HCT116 (cell line): ENCODE data around the gene KCNH2. TPM values are rescaled to one million over a fixed set of nuclear protein-coding genes. Genes with fewer than 3 reads are reported as not detected.

Experiments
- ATAC-seq: fragments of 200-7000 bp; cut with Tn5 transposase; 2 replicates; pipeline ENCODE4 v1.9.1; 2020; ENCODE audit warnings: mild to moderate bottlenecking, moderate library complexity
- BruUV-seq: library from RNA; stranded (reverse); fragments of 400-500 nt; replicated peaks from 2 replicates; lab custom pipeline; 2021; lab: Mats Ljungman, UMichigan
- CTCF ChIA-PET: fragments of 300-600 bp; sonication (Branson Sonifier 250); formaldehyde crosslinking; loops from one replicate; lab custom pipeline; 2021; ENCODE audit warnings: antibody characterized with exemption; lab: Charles Lee
- POLR2A ChIA-PET: fragments of 300-600, 350-600 bp; sonication (Branson Sonifier 250); formaldehyde crosslinking; loops from one replicate; lab custom pipeline; 2021; ENCODE audit warnings: antibody characterized with exemption; lab: Charles Lee
- RAD21 ChIA-PET, 2 experiments: fragments of 300-600 bp; sonication (Branson Sonifier 250); formaldehyde crosslinking; loops; one replicate each; lab custom pipeline; 2023; ENCODE audit warnings: low total read pairs in 2 of 2; ENCODE audit not compliant: uncharacterized antibody in 2 of 2, unreplicated experiment in 2 of 2, low non-redundant PET in 1 of 2; lab: Charles Lee
- DNase-seq: peaks from one replicate; pipeline ENCODE4 v3.0.0-alpha.2; 2010; ENCODE audit warnings: low read depth, low spot score
- H2AFZ ChIP-seq: fragments of 200-600 bp; shearing (Covaris generic), sonication (generic); 2 replicates; pipeline ENCODE4 v1.6.1; 2017; ENCODE audit warnings: low read depth, mixed run types, mixed read lengths, antibody characterized with exemption, low read length; ENCODE audit not compliant: poor library complexity, severe bottlenecking
- H3K27ac ChIP-seq: 2 replicates; pipeline ENCODE4 v1.5.1; 2012; ENCODE audit warnings: low read depth, low read length
- H3K27me3 ChIP-seq: fragments of 200-600 bp; sonication (generic); 2 replicates; pipeline ENCODE4 v1.6.1; 2016; ENCODE audit warnings: mixed run types, low read length, mixed read lengths; ENCODE audit not compliant: insufficient read depth
- H3K36me3 ChIP-seq, 2 experiments: fragments of 200-500 bp in 1 of 2; fragments of 200-600 bp in 1 of 2; sonication (Bioruptor generic) in 1 of 2; sonication (generic) in 1 of 2; 2 replicates each; pipeline versions ENCODE4 v1.5.1 to v1.6.1; 2014 to 2016; ENCODE audit warnings: low read length in 2 of 2, inconsistent platforms in 1 of 2, mixed read lengths in 1 of 2, mixed run types in 1 of 2; ENCODE audit not compliant: insufficient read depth in 2 of 2, control insufficient read depth in 1 of 2
- H3K4me1 ChIP-seq, 2 experiments: fragments of 200-600 bp in 1 of 2; sonication (generic) in 1 of 2; 2 replicates each; pipeline versions ENCODE4 v1.5.1 to v1.6.1; 2012 to 2017; ENCODE audit warnings: low read length in 2 of 2, inconsistent platforms in 1 of 2, mild to moderate bottlenecking in 1 of 2, mixed read lengths in 1 of 2, mixed run types in 1 of 2, moderate library complexity in 1 of 2; ENCODE audit not compliant: insufficient read depth in 2 of 2, control insufficient read depth in 1 of 2
- H3K4me2 ChIP-seq: fragments of 200-600 bp; sonication (generic); 2 replicates; pipeline ENCODE4 v1.6.1; 2017; ENCODE audit warnings: mixed run types, low read length, mixed read lengths
- H3K4me3 ChIP-seq, 2 experiments: fragments of 200-600 bp in 1 of 2; sonication (generic) in 1 of 2; replicated peaks in 1 of 2; 2 replicates each; pipeline ENCODE4 v1.5.1; 2011 to 2016; ENCODE audit warnings: low read length in 2 of 2, control low read depth in 1 of 2, low read depth in 1 of 2, mild to moderate bottlenecking in 1 of 2, mixed read lengths in 1 of 2, mixed run types in 1 of 2
- H3K79me2 ChIP-seq: fragments of 200-600 bp; sonication (generic); 2 replicates; pipeline ENCODE4 v1.6.1; 2017; ENCODE audit warnings: mild to moderate bottlenecking, mixed run types, low read length, moderate library complexity, mixed read lengths; ENCODE audit not compliant: insufficient read depth
- H3K9ac ChIP-seq: fragments of 200-600 bp; sonication (generic); 2 replicates; pipeline ENCODE4 v1.6.1; 2016; ENCODE audit warnings: low read length, mixed read lengths
- H3K9me2 ChIP-seq: fragments of 200-600 bp; sonication (generic), shearing (Covaris generic); 2 replicates; pipeline ENCODE4 v1.6.1; 2017; ENCODE audit warnings: mixed run types, mild to moderate bottlenecking, moderate library complexity; ENCODE audit not compliant: insufficient read depth
- H3K9me3 ChIP-seq, 2 experiments: fragments of 200-500 bp in 1 of 2; fragments of 200-600 bp in 1 of 2; sonication (Bioruptor generic) in 1 of 2; sonication (generic) in 1 of 2; 2 replicates each; pipeline ENCODE4 v1.6.1; 2014 to 2017; ENCODE audit warnings: low read length in 2 of 2, mixed read lengths in 2 of 2, inconsistent platforms in 1 of 2, low read depth in 1 of 2, mild to moderate bottlenecking in 1 of 2, mixed run types in 1 of 2, moderate library complexity in 1 of 2; ENCODE audit not compliant: control insufficient read depth in 1 of 2, insufficient read depth in 1 of 2
- H4K20me1 ChIP-seq: fragments of 200-600 bp; sonication (generic), shearing (Covaris generic); 2 replicates; pipeline ENCODE4 v1.6.1; 2017; ENCODE audit warnings: mixed run types, mild to moderate bottlenecking, moderate library complexity; ENCODE audit not compliant: insufficient read depth
- CBX3 ChIP-seq: IDR thresholded peaks from 2 replicates; pipeline ENCODE4 v1.6.1; 2012; ENCODE audit warnings: low read depth
- CEBPB ChIP-seq: IDR thresholded peaks from 2 replicates; pipeline ENCODE4 v1.6.1; 2012; ENCODE audit warnings: low read depth
- EGR1 ChIP-seq: IDR thresholded peaks from 2 replicates; pipeline ENCODE4 v1.6.1; 2012; ENCODE audit warnings: low read depth
- ELF1 ChIP-seq: IDR thresholded peaks from 2 replicates; pipeline ENCODE4 v1.6.1; 2012; ENCODE audit warnings: low read depth, borderline replicate concordance
- FOSL1 ChIP-seq: IDR thresholded peaks from 2 replicates; pipeline ENCODE4 v1.6.1; 2012; ENCODE audit warnings: low read depth
- MAX ChIP-seq: IDR thresholded peaks from 2 replicates; pipeline ENCODE4 v1.6.1; 2012
- POLR2AphosphoS5 ChIP-seq: IDR thresholded peaks from 2 replicates; pipeline ENCODE4 v1.6.1; 2011; ENCODE audit warnings: mild to moderate bottlenecking, low read depth, low read length, moderate library complexity
- SIN3A ChIP-seq: IDR thresholded peaks from 2 replicates; pipeline ENCODE4 v1.6.1; 2012; ENCODE audit warnings: low read depth
- SP1 ChIP-seq: IDR thresholded peaks from 2 replicates; pipeline ENCODE4 v1.6.1; 2012; ENCODE audit warnings: low read depth
- SRF ChIP-seq: IDR thresholded peaks from 2 replicates; pipeline ENCODE4 v1.6.1; 2012; ENCODE audit warnings: low read depth
- YY1 ChIP-seq: IDR thresholded peaks from 2 replicates; pipeline ENCODE4 v1.6.1; 2011; ENCODE audit warnings: low read length, low read depth, moderate library complexity, mild to moderate bottlenecking; ENCODE audit not compliant: insufficient replicate concordance; ENCODE audit errors: extremely low read depth
- ZBTB33 ChIP-seq: IDR thresholded peaks from 2 replicates; pipeline ENCODE4 v1.6.1; 2011; ENCODE audit warnings: mild to moderate bottlenecking, low read length, moderate library complexity; ENCODE audit not compliant: insufficient replicate concordance; ENCODE audit errors: extremely low read depth
- ZFX ChIP-seq: fragments of 450-650 bp; IDR thresholded peaks from 2 replicates; pipeline ENCODE4 v1.6.1; 2017
- intact Hi-C: fragments of 100-400 bp; cut with micrococcal nuclease; formaldehyde crosslinking; loops from 2 replicates; pipeline ENCODE4 v1.10.0; 2022
- total RNA-seq: library from RNA; stranded (reverse); gene quantifications from one replicate; pipeline ENCODE4 v1.2.1, GENCODE V29; 2021; ENCODE audit not compliant: unreplicated experiment
- TF ChIP-seq, protein P1 (sequence below): IDR thresholded peaks from 2 replicates; pipeline ENCODE4 v1.6.1; 2012
- TF ChIP-seq, protein P2 (sequence below): IDR thresholded peaks from 2 replicates; pipeline ENCODE4 v1.6.1; 2012; ENCODE audit warnings: low read depth

The KCNH2 gene
- total RNA-seq, 1 experiment from 2014 or later = 9.7 TPM

DNA sequence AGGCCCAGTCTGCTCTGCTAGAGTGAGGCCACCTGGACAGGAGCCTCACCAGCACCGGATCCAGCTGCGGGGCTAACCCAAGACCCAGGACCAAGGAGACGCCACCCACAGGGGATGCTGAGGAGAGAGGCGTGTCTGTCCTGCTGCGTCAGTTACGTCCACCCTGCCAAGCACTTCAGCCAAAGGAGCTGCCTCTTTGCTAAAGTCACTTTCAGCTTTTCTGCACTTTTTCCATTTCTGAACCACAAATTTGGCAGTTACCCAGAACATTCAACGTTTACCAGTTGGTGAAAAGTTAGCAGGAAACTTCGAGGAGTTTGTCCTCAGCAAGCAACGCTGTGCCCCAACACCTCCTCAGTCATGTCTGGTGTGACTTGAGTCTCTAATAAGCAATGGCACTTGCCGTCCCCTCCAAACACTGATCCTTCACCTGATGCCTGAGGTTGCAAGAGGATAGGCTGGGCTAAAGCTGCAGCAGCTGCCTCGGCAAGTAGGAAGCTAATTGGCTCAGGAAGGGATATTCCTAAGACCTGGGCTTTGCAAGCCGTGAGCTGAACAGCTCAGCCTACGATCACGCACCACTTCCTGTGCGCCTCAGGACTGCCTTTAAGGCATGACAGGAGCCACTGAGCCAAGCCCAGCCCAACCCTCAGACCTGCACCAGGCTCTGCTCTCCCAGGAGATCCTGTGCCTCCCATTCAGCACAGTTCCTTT lies 40.1 kb downstream of the KCNH2 start:
- no TSS peak for BruUV-seq
- Histone ChIP-seq H3K9me2 (no peaks in the 10 kb centered on the region), H2AFZ (no peak overlapping the region), H4K20me1 (no peaks in the 10 kb centered on the region), H3K9me3 (no peaks in the 10 kb centered on the region), H3K9ac (no peak overlapping the region), H3K4me3 (no peak overlapping the region), H3K4me2 (no peak overlapping the region), H3K27ac (no peak overlapping the region), H3K36me3 (no peaks in the 10 kb centered on the region), H3K4me1 (peaks cover 3 to 5% of the 10 kb centered on the region in 2 experiments; a peak in 1 of 4 replicates), H3K27me3 (no peaks in the 10 kb centered on the region), H3K79me2 (no peaks in the 10 kb centered on the region)
- ChIA-PET CTCF (no interaction called here), POLR2A (no interaction called here), RAD21 (no interaction called here)
- ATAC-seq (no peak), DNase-seq (no peak)
- no peak for TF ChIP-seq ZBTB33
- TF ChIP-seq SRF = no peak
- no peak for TF ChIP-seq MAX
- no peak for TF ChIP-seq EGR1
- TF ChIP-seq POLR2AphosphoS5 = no peak
- TF ChIP-seq, protein P1, sequence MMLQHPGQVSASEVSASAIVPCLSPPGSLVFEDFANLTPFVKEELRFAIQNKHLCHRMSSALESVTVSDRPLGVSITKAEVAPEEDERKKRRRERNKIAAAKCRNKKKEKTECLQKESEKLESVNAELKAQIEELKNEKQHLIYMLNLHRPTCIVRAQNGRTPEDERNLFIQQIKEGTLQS = no peak
- TF ChIP-seq SIN3A = no peak
- no peak for TF ChIP-seq CBX3
- TF ChIP-seq, protein P2, sequence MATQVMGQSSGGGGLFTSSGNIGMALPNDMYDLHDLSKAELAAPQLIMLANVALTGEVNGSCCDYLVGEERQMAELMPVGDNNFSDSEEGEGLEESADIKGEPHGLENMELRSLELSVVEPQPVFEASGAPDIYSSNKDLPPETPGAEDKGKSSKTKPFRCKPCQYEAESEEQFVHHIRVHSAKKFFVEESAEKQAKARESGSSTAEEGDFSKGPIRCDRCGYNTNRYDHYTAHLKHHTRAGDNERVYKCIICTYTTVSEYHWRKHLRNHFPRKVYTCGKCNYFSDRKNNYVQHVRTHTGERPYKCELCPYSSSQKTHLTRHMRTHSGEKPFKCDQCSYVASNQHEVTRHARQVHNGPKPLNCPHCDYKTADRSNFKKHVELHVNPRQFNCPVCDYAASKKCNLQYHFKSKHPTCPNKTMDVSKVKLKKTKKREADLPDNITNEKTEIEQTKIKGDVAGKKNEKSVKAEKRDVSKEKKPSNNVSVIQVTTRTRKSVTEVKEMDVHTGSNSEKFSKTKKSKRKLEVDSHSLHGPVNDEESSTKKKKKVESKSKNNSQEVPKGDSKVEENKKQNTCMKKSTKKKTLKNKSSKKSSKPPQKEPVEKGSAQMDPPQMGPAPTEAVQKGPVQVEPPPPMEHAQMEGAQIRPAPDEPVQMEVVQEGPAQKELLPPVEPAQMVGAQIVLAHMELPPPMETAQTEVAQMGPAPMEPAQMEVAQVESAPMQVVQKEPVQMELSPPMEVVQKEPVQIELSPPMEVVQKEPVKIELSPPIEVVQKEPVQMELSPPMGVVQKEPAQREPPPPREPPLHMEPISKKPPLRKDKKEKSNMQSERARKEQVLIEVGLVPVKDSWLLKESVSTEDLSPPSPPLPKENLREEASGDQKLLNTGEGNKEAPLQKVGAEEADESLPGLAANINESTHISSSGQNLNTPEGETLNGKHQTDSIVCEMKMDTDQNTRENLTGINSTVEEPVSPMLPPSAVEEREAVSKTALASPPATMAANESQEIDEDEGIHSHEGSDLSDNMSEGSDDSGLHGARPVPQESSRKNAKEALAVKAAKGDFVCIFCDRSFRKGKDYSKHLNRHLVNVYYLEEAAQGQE = no peak
- no peak for TF ChIP-seq SP1
- no peak for TF ChIP-seq ZFX
- TF ChIP-seq FOSL1 = no peak
- TF ChIP-seq ELF1 = no peak
- no peak for TF ChIP-seq CEBPB
- no peak for TF ChIP-seq YY1
- intact Hi-C loops = no loop called here
